ENCODE measurements around the gene MTFR1L. TPM values are rescaled to one million over a fixed set of nuclear protein-coding genes. Genes with fewer than 3 reads are reported as not detected.

Gene MTFR1L
- total RNA-seq, 1 experiment from 2014 or later, result 26.2 TPM

DNA sequence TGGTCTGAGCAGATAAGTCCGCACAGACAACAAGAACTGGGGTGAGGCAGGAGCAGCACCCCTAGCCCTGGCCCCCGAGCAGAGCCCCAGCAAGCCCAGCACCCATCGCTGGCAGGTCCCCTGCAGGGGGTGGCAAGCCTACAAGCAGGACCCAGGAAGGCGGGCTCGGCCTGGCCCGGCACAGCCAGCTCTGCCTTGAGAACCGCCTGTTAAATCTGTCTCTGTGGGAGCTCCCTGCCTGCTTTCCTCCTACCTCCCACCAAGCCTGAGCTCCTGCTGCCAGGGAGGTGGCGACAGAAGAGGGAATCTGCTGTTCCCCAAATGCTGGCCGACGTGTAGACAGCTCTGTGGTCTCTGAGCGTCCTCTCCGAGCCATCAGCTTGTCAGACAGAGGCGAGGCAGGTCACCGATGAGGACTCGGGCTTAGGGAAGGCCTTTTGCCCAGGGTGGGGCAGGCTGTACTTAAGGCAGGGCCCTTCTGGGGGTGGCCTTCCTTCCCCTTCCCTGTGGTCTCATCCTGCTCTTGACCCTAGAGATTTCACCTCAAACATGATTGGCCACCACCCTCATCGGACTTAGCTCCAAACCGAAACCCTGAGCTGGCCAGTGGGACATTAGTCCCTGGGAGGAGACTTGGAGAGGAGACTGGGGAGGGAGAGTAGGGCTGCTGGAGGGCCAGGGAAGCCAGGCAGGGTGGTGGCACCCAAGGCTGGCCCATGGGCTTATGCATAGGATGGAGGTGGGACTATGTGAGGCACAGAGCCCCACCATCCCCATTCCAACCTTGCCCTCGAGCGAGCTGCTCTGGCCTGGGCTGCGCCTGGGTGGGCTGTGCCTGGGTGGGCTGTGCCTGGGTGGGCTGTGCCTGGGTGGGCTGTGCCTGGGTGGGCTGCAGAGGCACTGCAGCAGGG lies 12.0 kb upstream of the MTFR1L start:
- no peak overlapping the region for H3K4me3 ChIP-seq (ENCODE audit: low read depth, low read length)
- ChIA-PET CTCF (interaction anchor here (0.6 kb wide), 1 partner anchor 191 kb away, joined by 3 read pairs; no protein-coding TSS in a partner anchor), POLR2A (no interaction called here)
- Mint-ChIP-seq H3K27ac (ENCODE audit: unreplicated experiment) (no peak overlapping the region), H3K4me3 (ENCODE audit: unreplicated experiment) (no peak overlapping the region), H3K4me1 (ENCODE audit: low read depth, unreplicated experiment) (no peaks in the 10 kb centered on the region), H3K27me3 (ENCODE audit: insufficient read depth, unreplicated experiment) (no peaks in the 10 kb centered on the region), H3K9me3 (ENCODE audit: unreplicated experiment) (no peaks in the 10 kb centered on the region), H3K36me3 (ENCODE audit: insufficient read depth, unreplicated experiment) (peaks cover 7% of the 10 kb centered on the region)
- TF ChIP-seq, protein P1, sequence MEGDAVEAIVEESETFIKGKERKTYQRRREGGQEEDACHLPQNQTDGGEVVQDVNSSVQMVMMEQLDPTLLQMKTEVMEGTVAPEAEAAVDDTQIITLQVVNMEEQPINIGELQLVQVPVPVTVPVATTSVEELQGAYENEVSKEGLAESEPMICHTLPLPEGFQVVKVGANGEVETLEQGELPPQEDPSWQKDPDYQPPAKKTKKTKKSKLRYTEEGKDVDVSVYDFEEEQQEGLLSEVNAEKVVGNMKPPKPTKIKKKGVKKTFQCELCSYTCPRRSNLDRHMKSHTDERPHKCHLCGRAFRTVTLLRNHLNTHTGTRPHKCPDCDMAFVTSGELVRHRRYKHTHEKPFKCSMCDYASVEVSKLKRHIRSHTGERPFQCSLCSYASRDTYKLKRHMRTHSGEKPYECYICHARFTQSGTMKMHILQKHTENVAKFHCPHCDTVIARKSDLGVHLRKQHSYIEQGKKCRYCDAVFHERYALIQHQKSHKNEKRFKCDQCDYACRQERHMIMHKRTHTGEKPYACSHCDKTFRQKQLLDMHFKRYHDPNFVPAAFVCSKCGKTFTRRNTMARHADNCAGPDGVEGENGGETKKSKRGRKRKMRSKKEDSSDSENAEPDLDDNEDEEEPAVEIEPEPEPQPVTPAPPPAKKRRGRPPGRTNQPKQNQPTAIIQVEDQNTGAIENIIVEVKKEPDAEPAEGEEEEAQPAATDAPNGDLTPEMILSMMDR (IDR thresholded peaks at IDR 0.05; ENCODE audit: insufficient read depth in 1 of 2, low read depth in 1 of 2, low read length in 1 of 2, severe bottlenecking in 1 of 2, unreplicated experiment in 1 of 2), result no peak
- H3K9me3 ChIP-seq, result no peaks in the 10 kb centered on the region
- BruUV-seq (replicated peaks), result no TSS peak
- no peaks in the 10 kb centered on the region for H3K27me3 ChIP-seq (replicated peaks; ENCODE audit: control insufficient read depth, insufficient read depth, low read length)
- DNase-seq, result no peak
- H3K4me1 ChIP-seq, result no peaks in the 10 kb centered on the region
- H3K36me3 ChIP-seq (ENCODE audit: control insufficient read depth, insufficient read depth, low read length), result no peaks in the 10 kb centered on the region; the same call in 1 of the 2 replicates
- intact Hi-C loops (cut with micrococcal nuclease; ENCODE audit: unreplicated experiment), result no loop called here

DNA sequence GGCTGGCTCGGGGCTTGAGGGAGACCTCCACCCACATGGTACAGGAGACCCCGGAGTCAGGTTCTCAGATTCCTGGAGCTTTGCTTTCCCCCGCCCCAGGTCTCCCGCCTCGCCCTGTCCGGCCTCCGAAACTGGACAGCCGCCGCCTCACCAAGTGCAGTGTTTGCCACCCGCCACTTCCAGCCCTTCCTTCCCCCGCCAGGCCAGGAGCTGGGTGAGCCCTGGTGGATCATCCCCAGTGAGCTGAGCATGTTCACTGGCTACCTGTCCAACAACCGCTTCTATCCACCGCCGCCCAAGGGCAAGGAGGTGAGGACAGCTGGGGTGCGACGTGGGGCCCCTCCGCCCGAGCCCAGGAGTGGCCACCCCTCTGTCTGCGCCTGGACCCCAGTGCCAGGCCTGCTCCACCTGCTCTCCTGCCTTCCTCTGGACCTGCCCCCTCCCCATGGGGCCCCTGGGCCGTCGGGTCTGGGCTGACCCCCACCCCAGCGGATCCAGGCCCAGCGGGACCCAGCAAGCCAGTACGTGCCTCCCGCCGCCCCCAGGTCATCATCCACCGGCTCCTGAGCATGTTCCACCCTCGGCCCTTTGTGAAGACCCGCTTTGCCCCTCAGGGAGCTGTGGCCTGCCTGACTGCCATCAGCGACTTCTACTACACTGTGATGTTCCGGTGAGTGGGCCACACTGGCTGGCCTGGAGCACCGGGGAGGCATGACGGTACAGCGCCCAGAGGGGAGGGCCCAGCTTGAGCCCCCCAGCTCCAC lies 11.1 kb upstream of the MTFR1L start:
- intact Hi-C loops (cut with micrococcal nuclease; ENCODE audit: unreplicated experiment), result no loop called here
- Mint-ChIP-seq H3K4me3 (ENCODE audit: unreplicated experiment) (no peak overlapping the region), H3K27me3 (ENCODE audit: insufficient read depth, unreplicated experiment) (no peaks in the 10 kb centered on the region), H3K9me3 (ENCODE audit: unreplicated experiment) (no peaks in the 10 kb centered on the region), H3K27ac (ENCODE audit: unreplicated experiment) (no peak overlapping the region), H3K36me3 (ENCODE audit: insufficient read depth, unreplicated experiment) (peaks cover 13% of the 10 kb centered on the region), H3K4me1 (ENCODE audit: low read depth, unreplicated experiment) (no peaks in the 10 kb centered on the region)
- DNase-seq, result no peak
- BruUV-seq (replicated peaks), result no TSS peak
- TF ChIP-seq, protein P1 (IDR thresholded peaks at IDR 0.05; ENCODE audit: insufficient read depth in 1 of 2, low read depth in 1 of 2, low read length in 1 of 2, severe bottlenecking in 1 of 2, unreplicated experiment in 1 of 2), result no peak
- ChIA-PET CTCF (no interaction called here), POLR2A (no interaction called here)
- no peaks in the 10 kb centered on the region; the same call in 1 of the 2 replicates for H3K36me3 ChIP-seq (ENCODE audit: control insufficient read depth, insufficient read depth, low read length)
- no peaks in the 10 kb centered on the region for H3K27me3 ChIP-seq (replicated peaks; ENCODE audit: control insufficient read depth, insufficient read depth, low read length)
- no peaks in the 10 kb centered on the region for H3K4me1 ChIP-seq
- H3K4me3 ChIP-seq (ENCODE audit: low read depth, low read length), result no peak overlapping the region
- H3K9me3 ChIP-seq, result no peaks in the 10 kb centered on the region

DNA sequence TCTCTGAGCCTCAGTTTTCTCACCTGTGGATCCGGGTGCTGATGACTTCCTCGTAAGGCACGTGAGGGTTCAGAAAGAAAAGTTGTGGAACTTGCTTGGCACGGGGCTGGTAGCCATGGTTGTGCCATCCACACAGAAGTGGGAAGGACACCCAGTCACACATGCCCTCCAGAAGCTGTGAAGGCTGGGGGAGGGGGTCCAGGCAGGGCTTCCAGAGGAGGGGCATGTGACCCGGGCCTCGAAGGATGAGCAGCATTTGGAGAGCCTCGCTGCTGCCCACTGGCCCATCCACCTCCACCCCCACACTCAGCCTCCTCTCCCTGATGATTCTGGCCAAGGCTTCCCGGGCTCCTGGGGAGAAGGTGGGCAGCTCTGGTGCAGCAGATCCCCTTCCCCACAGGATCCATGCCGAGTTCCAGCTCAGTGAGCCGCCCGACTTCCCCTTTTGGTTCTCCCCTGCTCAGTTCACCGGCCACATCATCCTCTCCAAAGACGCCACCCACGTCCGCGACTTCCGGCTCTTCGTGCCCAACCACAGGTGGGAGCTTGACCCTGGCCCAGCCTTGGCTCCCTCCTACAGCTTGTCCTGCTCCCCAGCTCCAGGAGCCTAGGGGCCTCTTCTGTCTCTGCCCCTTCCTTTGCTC lies 10.3 kb upstream of the MTFR1L start:
- Histone ChIP-seq H3K27me3 (replicated peaks; ENCODE audit: control insufficient read depth, insufficient read depth, low read length) (no peaks in the 10 kb centered on the region), H3K36me3 (ENCODE audit: control insufficient read depth, insufficient read depth, low read length) (no peaks in the 10 kb centered on the region; the same call in 1 of the 2 replicates), H3K4me3 (ENCODE audit: low read depth, low read length) (no peak overlapping the region), H3K4me1 (no peaks in the 10 kb centered on the region), H3K9me3 (no peaks in the 10 kb centered on the region)
- Mint-ChIP-seq H3K4me3 (ENCODE audit: unreplicated experiment) (no peak overlapping the region), H3K4me1 (ENCODE audit: low read depth, unreplicated experiment) (no peaks in the 10 kb centered on the region), H3K36me3 (ENCODE audit: insufficient read depth, unreplicated experiment) (peaks cover 13% of the 10 kb centered on the region), H3K27me3 (ENCODE audit: insufficient read depth, unreplicated experiment) (no peaks in the 10 kb centered on the region), H3K9me3 (ENCODE audit: unreplicated experiment) (no peaks in the 10 kb centered on the region), H3K27ac (ENCODE audit: unreplicated experiment) (no peak overlapping the region)
- ChIA-PET POLR2A (no interaction called here), CTCF (interaction anchor here (0.7 to 2.0 kb wide), 3 partner anchors 10 to 201 kb away, joined by 3 to 12 read pairs (median 4); partner anchors contain the start of gene SELENON)
- intact Hi-C loops (cut with micrococcal nuclease; ENCODE audit: unreplicated experiment), result no loop called here
- BruUV-seq (replicated peaks), result no TSS peak
- TF ChIP-seq, protein P1 (IDR thresholded peaks at IDR 0.05; ENCODE audit: insufficient read depth in 1 of 2, low read depth in 1 of 2, low read length in 1 of 2, severe bottlenecking in 1 of 2, unreplicated experiment in 1 of 2), result no peak
- DNase-seq, result no peak

Data from Caco-2 (cell line).